HG03432 (cell line): ENCODE data around the gene DPP6.

ENCODE experiments used
- ATAC-seq: cut with Tn5 transposase; IDR thresholded peaks from one replicate; pipeline ENCODE4 v1.9.1; 2021; ENCODE audit warnings: mild to moderate bottlenecking, moderate library complexity; ENCODE audit not compliant: unreplicated experiment

The DPP6 gene

DNA sequence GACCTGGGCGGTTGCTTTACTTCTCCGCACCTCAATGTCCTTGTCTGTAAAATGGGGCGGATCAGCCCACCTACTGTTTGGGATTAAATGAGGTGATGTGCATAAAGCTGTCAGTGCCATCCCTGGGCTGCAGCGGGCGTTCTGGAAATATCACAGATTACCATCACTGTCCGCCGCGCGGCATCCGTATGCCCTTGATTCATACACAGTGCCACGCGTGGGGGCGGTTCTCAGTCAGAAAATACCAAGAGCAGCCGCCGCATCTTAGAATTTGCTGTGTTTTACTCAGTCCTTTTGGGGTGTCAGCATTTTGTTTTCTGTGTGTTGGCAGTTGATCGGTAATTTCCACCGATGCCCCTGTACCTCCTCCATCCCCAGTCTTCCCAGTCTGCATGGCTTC is 338.8 kb downstream of the DPP6 start:
- ATAC-seq: no peak

DNA sequence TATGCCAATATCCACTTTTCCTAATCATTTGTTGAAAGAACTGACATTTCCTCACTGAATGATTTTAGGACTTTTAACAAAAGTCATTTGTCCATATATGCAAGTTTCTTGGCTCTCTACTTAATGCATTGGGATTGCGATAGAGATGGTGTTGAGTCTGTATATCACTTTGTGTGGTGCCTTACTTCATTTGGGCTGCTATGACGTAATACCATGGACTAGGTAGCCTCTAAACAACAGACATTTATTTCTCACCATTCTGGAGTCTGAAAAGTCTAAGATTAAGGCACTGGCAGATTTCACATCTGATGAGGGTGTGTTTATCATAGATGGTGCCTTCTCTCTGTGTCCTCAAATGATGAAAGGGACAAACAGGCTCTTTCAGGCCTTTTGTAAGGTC is 342.6 kb downstream of the DPP6 start:
- ATAC-seq: no peak

DNA sequence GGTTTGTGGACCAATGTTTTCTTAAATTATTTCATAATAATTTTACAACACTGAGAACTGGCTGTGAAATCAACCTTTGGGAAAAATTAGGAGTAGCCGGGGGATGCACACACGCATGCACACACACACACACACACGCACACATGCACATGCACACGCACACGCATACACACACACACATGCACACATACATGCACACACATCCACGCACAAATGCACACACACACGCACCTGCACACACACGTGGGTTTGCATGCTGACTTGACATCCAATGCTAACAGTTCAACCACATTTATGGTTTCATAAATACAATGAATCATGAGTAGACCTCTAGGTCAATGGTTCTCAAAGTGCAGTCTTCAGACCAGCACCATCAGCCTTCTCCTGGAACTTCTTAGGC is 354.1 kb downstream of the DPP6 start:
- ATAC-seq: no peak

- ATAC-seq: no peak
These were observed 357.6 kb downstream of the DPP6 start for GRCh38 chr7:154409703-154410311.

- no peak for ATAC-seq
These were observed 359.9 kb downstream of the DPP6 start for GRCh38 chr7:154412105-154412504.

DNA sequence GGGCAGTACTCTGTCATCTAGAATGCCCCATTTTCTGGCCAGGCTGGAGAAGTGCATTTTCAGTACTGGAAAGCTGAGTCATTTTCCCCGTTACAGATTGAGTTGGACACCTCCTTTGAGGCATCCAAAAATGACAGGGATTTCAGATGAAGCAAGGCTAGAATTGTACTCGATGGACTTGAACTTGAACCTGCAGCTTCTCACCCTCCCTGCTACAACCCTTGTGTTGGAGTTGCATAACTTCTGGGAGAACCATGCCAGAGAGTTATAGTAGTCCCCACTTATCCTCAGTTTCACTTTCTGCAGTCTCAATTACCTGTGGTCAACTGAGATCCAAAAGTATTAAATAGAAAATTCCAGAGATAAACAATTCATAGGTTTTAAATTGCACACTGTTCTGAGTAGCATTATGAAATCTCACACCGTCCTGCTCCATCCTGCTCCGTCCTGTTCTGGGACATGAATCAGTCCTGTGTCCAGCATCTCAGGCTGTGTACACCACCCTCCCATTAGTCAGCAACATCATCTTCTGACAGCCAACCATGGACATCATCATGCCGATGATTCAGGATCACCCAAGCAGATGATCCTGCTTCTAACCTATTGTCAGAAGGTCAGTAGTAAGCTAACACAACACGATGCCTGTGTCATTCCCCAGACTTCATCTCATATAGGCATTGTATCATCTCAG is 363.7 kb downstream of the DPP6 start:
- no peak for ATAC-seq

GRCh38 chr7:154416714-154417113 is 364.5 kb downstream of the DPP6 start:
- no peak for ATAC-seq

GRCh38 chr7:154419344-154419743 is 367.1 kb downstream of the DPP6 start:
- ATAC-seq: no peak

DNA sequence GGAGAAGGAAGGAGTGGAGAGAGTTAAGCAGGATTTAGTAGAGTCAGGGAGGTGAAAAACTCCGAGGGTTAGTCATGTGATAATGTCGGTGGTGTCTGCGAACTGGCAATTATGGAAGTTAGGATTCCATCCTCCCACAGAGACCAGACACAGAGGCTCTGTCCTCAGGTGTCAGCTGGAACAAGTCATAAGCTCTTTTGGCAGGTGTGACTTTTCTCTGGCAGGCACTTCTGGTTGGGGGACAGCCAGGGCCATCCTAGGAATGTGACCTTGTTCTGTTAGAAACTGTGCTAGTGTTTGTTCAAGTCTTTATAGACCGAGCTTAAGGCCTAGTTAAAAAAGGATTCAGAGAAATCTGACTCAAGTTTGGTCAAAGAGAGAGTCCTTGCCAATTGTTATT is 371.0 kb downstream of the DPP6 start:
- ATAC-seq: no peak

DNA sequence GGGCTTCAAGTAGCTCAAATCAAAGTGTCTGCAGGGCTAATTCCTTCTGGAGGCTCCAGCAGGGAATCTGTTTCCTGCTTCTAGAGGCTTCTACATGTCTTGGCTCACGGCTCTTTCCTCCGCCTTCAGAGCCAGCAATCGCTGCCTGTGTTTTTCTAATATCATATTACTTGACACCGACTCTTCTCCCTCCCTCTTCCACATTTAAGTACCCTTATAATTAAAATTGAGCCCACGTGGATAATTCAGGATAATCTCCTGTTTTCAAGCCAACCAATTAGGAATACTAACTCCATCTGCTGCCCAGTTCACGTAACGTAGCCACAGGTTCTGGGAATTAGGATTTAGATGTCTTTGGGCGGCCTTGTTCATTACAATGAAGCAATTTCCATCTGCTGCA is 372.2 kb downstream of the DPP6 start:
- no peak for ATAC-seq

GRCh38 chr7:154425271-154425670 is 373.1 kb downstream of the DPP6 start:
- ATAC-seq: no peak

DNA sequence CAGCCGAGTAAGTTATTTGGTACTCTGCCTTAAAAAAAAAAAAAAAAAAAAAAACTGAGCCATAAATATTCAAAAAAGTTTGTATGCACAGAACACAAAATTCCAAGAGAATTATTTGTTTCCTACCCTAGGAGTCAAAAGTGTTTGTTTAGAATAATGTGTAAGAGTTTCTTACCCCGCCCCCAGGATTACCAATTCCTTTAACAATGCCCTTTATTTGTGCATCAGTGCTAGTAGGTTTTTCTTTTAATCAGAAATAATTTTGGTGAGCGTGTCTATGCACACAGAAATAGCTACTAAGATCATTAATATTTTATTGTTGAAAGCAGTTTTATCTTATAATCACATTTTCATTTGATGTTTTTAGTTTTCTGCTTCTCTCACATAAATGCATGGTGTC is 374.6 kb downstream of the DPP6 start:
- ATAC-seq: no peak

DNA sequence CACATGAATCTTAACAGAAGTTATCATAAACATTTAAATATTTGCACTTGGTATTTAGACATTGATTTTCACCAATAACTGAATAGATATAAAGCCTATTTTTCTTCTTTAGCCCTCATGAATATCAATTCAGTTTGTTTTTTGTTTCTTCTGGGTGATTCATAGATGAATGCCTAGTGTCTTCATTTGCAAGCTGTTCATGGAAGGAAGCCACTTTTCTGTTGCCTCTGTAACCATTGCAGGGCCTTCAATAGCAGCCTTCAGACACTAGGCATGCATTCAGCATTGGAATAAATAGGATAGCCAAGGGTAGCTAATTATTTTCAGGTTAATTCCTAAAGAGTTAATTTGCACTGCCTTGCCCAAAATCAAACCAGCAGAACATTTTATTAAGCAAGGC is 375.3 kb downstream of the DPP6 start:
- no peak for ATAC-seq

- ATAC-seq: no peak
These were observed 377.6 kb downstream of the DPP6 start for GRCh38 chr7:154429666-154430404.

DNA sequence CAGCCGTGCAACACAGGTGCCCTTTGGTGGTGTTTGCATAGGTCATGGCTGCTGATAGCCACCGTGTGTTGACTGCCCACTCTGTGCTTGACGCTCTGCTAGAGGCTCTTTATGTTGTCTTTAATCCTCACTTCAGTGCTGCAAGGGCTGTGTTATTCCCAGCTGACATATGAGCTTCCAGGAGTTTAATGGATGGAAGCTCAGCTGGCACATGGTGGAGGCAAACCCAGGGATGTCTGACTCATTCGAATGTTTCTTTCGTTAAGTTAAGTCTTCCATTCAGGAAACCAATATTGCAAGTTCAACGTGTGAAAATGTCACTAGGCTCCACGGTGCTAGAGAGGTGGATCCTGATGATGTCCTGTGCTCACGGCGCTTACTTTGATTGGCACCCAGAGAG is 378.4 kb downstream of the DPP6 start:
- ATAC-seq: no peak

GRCh38 chr7:154431045-154431444 is 378.8 kb downstream of the DPP6 start:
- ATAC-seq: no peak

GRCh38 chr7:154433632-154434598 is 381.7 kb downstream of the DPP6 start:
- no peak for ATAC-seq

- ATAC-seq: no peak
These were observed 384.4 kb downstream of the DPP6 start for GRCh38 chr7:154436560-154436959.

GRCh38 chr7:154437234-154437633 is 385.0 kb downstream of the DPP6 start:
- ATAC-seq: no peak

DNA sequence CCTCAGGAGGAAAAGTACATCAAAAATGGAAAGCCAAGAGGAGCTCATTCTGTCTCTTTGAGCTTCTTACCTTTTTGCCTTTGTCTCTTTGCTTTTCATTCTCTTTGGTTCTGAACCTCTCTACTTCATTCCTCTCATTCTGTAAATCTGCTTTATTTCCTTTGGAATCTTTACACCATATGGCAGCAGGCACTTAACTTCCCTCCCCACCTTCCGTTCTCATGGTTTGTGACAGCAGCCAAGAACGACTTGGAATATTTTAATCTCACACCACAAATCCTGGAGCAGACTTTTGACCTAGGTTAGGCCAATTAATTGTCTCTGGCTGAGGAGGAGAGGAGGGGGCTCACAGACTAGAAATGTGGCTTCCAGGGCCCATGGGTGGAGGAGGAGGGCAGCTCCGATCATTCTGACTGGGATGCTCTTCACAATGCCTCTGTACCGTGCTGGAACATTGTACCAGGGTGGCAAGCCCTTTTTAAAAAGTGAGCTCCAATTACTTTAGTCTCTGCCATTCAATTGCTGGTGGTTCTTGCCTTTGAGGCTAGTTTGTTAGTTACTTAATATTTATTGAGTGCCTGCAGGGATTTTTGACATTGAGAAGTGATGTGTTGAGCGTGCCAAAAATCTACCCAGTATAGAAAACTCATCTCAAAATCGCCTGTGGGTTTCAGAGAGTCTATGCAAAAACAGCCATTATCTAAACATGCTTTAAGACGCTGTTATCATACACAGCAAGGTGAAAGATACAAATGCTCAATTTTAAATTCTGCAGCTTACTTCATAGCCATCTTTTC is 386.6 kb downstream of the DPP6 start:
- no peak for ATAC-seq
